Superior temporal gyrus (tissue), 1 donor: Measurements from ENCODE around the gene EFEMP2.
"Not testable (repeated sequence)": the region's sequence is repeated elsewhere in the genome, so short reads cannot be mapped to it uniquely, and the experiment has no call there.

Experiments
- DNase-seq: peaks from one replicate; pipeline ENCODE4 v3.0.0-alpha.2; 2016; ENCODE audit errors: extremely low spot score

The EFEMP2 gene

GRCh38 chr11:65900125-65900898 lies 27.7 kb upstream of the EFEMP2 start, which contains the start of gene FOSL1:
TSS of gene FOSL1 (minus strand) at chr11:65900388. CDS start at chr11:65900339, 49 bp downstream.
- no peak for DNase-seq

GRCh38 chr11:65899356-65900124 lies 26.9 kb upstream of the EFEMP2 start:
- DNase-seq: no peak

- DNase-seq: no peak
Measured at GRCh38 chr11:65898656-65899355, 26.2 kb upstream of the EFEMP2 start.

GRCh38 chr11:65897020-65897471 lies 24.4 kb upstream of the EFEMP2 start:
- no peak for DNase-seq

- no peak for DNase-seq
Measured at GRCh38 chr11:65896034-65896999, 23.7 kb upstream of the EFEMP2 start.

- no peak for DNase-seq
Measured at GRCh38 chr11:65895482-65895981, 22.9 kb upstream of the EFEMP2 start.

GRCh38 chr11:65894034-65894591 lies 21.5 kb upstream of the EFEMP2 start:
- no peak for DNase-seq

GRCh38 chr11:65892661-65893317 lies 20.2 kb upstream of the EFEMP2 start:
- DNase-seq: no peak

- DNase-seq: not testable (repeated sequence)
Measured at GRCh38 chr11:65892137-65892540, 19.5 kb upstream of the EFEMP2 start.

- DNase-seq: no peak
Measured at GRCh38 chr11:65891219-65892136, 18.9 kb upstream of the EFEMP2 start.

- DNase-seq: peak; percentile 99
Measured at GRCh38 chr11:65890324-65891218, 18.0 kb upstream of the EFEMP2 start, which contains the start of gene CCDC85B. TSS of gene CCDC85B (plus strand) at chr11:65890673. CDS start at chr11:65890784, 111 bp downstream.

- peak; percentile 94 for DNase-seq
Measured at GRCh38 chr11:65888163-65888814, 15.7 kb upstream of the EFEMP2 start, which contains the start of gene FIBP. TSS of gene FIBP (minus strand) at chr11:65888471. CDS start at chr11:65888418, 53 bp downstream.

GRCh38 chr11:65887723-65888162 lies 15.1 kb upstream of the EFEMP2 start:
- DNase-seq: no peak

GRCh38 chr11:65886826-65887722 lies 14.5 kb upstream of the EFEMP2 start:
- DNase-seq: no peak

GRCh38 chr11:65885808-65886536 lies 13.4 kb upstream of the EFEMP2 start:
- DNase-seq: no peak
